ENCODE results near the gene RPL35.

Gene RPL35

DNA sequence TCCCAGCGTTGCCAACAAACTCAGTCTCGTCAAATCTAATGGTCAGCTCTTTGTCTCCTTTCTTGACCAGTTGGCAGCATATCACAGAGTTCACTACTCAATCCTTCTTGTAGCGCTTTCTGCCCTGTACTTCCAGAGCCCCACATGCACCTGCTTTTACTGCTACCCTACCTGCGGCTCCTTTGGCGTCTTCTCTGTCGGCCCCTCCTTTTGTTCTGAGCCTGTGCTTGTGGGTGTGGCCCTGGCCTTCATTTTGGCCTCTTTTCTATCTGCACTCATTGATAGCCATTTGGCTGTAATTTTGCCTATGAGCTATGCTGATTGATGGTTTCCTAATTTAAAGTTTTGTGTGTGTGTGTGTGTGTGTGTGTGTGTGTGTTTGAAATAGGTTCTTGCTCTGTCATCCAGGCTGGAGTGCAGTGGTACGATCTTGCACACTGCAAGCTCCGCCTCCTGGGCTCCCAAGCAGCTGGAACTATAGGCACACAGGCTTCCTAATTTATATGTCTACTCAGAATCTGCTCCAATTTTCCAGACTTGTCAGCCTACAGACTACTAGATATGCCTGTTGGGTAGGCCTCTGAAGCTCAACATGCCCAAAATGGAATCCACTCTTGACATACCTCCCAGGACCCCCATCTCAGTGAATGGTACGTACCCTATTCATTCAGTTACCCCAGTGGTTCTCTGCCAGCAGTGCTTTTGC is 32.4 kb upstream of the RPL35 start:
- no peak for TF ChIP-seq CTCF (IDR thresholded peaks at IDR 0.05; ENCODE audit: low read length, missing control alignments)
- H3K4me3 ChIP-seq (replicated peaks; ENCODE audit: low read depth, low read length): no peak overlapping the region
- DNase-seq (ENCODE audit: low read depth): no peak

DNA sequence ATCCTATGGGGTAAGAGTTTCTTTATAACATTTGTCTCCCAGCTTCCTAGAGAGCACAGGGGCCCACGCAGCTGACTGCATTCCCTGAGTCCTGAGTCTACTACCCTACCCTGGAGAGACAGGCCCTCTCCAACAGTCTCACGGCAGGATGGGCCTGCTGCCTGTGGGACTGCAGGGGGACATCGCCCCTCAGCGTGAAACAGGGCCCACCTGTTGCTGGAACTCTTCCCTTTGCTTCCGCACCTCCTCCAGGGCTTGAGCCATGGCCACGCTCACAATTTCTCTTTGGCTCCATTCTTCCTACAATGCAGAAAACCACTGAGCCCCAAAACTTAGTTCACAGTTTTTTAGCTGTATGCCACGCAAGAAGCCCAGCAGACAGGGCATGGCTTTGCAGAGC is 28.4 kb upstream of the RPL35 start:
- no peak for TF ChIP-seq CTCF (IDR thresholded peaks at IDR 0.05; ENCODE audit: low read length, missing control alignments)
- H3K4me3 ChIP-seq (replicated peaks; ENCODE audit: low read depth, low read length): no peak overlapping the region
- DNase-seq (ENCODE audit: low read depth): no peak

DNA sequence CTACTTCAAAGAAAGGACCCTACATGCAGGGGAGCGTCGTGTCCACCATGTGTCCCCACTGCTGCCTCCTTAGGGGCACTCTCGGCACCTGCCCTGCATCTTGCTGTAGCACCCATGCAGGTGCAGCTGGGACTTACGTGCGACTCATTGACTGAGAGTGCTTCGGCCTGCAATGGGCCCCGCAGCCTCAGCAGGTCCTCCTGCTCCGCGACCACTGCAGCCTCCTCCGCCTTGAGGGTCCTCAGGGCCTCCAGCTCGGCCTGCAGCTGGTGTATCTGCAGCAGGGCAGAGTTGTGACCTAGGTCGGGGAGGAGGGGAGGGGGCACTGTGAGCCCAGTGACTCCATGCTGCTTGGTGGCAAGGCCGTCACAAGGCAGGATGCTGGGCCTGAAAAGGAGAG is 27.2 kb upstream of the RPL35 start:
- no peak overlapping the region for H3K4me3 ChIP-seq (replicated peaks; ENCODE audit: low read depth, low read length)
- TF ChIP-seq CTCF (IDR thresholded peaks at IDR 0.05; ENCODE audit: low read length, missing control alignments): no peak
- DNase-seq (ENCODE audit: low read depth): no peak

DNA sequence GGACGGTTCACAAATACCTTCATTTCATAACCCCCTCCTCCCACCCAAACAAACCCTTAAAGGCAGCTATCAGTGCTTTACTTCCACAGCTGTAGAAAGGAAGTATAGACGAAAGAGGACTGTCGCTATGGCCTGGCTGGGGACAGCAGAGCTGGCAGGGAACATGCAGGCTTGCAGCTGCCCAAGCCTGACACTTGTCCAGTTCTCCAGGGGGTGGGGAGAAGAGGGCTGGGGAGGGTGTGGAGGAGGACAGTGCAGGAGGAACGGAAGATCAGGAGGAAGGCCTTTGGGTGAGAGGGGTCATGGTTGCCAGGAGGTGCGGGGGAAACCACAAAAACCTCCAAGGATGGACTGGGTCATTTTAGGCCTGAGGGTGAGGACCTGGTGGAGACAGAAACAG is 26.1 kb upstream of the RPL35 start:
- no peak overlapping the region for H3K4me3 ChIP-seq (replicated peaks; ENCODE audit: low read depth, low read length)
- DNase-seq (ENCODE audit: low read depth): no peak
- TF ChIP-seq CTCF (IDR thresholded peaks at IDR 0.05; ENCODE audit: low read length, missing control alignments): no peak

GRCh38 chr9:124886866-124887492 is 25.2 kb upstream of the RPL35 start:
- TF ChIP-seq CTCF (IDR thresholded peaks at IDR 0.05; ENCODE audit: low read length, missing control alignments): no peak
- no peak overlapping the region for H3K4me3 ChIP-seq (replicated peaks; ENCODE audit: low read depth, low read length)
- no peak for DNase-seq (ENCODE audit: low read depth)

- TF ChIP-seq CTCF (IDR thresholded peaks at IDR 0.05; ENCODE audit: low read length, missing control alignments): no peak
- no peak overlapping the region for H3K4me3 ChIP-seq (replicated peaks; ENCODE audit: low read depth, low read length)
- DNase-seq (ENCODE audit: low read depth): no peak
Measured at GRCh38 chr9:124886461-124886860, 24.7 kb upstream of the RPL35 start.

GRCh38 chr9:124885551-124885950 is 23.8 kb upstream of the RPL35 start:
- no peak overlapping the region for H3K4me3 ChIP-seq (replicated peaks; ENCODE audit: low read depth, low read length)
- no peak for TF ChIP-seq CTCF (IDR thresholded peaks at IDR 0.05; ENCODE audit: low read length, missing control alignments)
- no peak for DNase-seq (ENCODE audit: low read depth)

Data from fibroblast of pulmonary artery (primary cell).